NCI-H187 treated with DMSO at 0.1 percent for 48 hours (cell line): ENCODE data around the gene B4GALT6.

Experiments used
- DNase-seq: peaks from one replicate; lab custom pipeline; 2025; lab: John Stamatoyannopoulos, UW

The B4GALT6 gene

GRCh38 chr18:31632356-31632755 lies 52.0 kb downstream of the B4GALT6 start:
- no peak for DNase-seq

- no peak for DNase-seq
Measured at GRCh38 chr18:31631526-31631925, 52.9 kb downstream of the B4GALT6 start.

- DNase-seq = no peak
Measured at GRCh38 chr18:31630549-31630948, 53.8 kb downstream of the B4GALT6 start.

- no peak for DNase-seq
Measured at GRCh38 chr18:31626409-31626808, 58.0 kb downstream of the B4GALT6 start.

GRCh38 chr18:31624892-31625640 lies 59.3 kb downstream of the B4GALT6 start:
- DNase-seq = no peak

GRCh38 chr18:31619291-31619690 lies 65.1 kb downstream of the B4GALT6 start:
- no peak for DNase-seq

DNA sequence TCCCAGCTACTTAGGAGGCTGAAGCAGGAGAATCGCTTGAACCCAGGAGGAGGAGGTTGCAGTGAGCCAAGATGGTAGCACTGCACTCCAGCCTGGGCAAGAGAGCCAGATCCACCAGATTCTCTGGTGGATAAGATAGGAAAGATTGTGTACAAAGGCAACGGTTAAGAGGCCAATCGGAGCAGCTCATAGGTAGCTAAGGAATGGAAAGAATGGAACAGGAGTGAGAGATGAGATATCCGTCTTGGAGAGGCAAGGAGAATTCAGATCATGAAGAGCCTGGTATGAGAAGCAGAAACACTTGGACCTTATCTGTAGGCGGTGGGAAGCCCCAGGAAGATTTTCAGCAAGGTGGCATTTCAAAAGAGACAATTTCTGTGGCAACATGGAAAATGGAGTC lies 65.6 kb downstream of the B4GALT6 start:
- no peak for DNase-seq

- no peak for DNase-seq
Measured at GRCh38 chr18:31617031-31617717, 67.2 kb downstream of the B4GALT6 start.

GRCh38 chr18:31616586-31616985 lies 67.8 kb downstream of the B4GALT6 start:
- DNase-seq = no peak

DNA sequence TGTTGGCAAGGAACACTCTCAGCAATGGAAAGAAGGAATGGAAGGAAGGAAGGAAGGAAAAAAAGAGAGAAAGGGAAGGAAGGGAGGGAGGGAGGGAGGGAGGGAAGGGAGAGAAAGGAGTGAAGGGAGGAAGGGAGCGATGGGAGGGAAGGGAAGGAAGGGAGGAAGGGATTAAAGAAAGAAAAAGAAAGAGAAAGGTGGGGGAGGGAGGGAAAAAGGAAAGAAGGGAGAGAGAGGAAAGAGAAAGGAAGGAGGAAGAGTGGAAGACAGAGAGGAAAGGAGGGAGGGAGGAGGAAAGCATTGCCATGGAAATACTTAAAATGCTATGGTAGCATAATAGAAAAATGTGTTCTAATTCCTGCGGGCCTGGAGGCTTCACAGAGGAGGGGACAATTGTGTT lies 70.3 kb downstream of the B4GALT6 start:
- DNase-seq = no peak

- no peak for DNase-seq
Measured at GRCh38 chr18:31612124-31612523, 72.3 kb downstream of the B4GALT6 start.

DNA sequence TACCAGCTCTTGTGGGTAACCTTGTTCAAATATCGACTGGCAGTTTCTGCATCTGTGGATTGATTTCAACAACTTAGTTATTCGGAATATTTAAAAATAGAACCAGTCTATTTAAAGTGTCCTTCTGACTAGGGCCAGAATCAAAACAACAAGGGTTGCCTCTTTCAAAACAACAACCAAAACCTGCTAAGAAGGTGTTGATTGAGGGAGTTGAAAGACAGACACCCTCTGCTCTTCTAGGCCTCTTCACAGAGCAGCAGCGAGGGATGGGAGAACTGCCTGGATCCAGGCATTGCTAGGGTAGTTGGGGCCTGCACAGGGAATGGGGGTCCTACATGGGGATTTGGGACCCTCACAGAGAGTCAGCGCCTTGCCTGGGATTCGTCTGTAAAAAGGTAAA lies 72.9 kb downstream of the B4GALT6 start:
- DNase-seq = no peak

GRCh38 chr18:31610286-31611205 lies 73.8 kb downstream of the B4GALT6 start:
- no peak for DNase-seq

GRCh38 chr18:31609886-31610285 lies 74.5 kb downstream of the B4GALT6 start:
- DNase-seq = no peak

DNA sequence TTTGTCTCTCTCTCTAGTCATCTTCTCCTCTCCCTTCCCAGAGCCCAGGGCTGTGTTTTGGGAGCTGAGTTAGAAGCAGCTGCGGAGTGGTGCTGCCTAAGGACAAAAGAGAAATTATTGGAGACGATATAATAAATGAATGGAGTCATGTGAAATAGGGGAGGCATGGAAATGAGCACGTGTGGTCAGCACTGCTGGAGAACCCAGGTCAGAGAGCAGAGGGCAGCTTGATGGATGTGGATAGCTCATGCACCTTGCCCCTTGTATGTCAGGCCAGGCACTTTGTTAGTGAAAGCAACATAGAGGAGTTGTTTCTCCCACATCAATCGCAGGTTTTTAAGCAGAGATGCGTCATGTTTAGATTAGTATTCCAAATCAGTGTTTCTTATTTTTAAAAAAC lies 77.0 kb downstream of the B4GALT6 start:
- no peak for DNase-seq

DNA sequence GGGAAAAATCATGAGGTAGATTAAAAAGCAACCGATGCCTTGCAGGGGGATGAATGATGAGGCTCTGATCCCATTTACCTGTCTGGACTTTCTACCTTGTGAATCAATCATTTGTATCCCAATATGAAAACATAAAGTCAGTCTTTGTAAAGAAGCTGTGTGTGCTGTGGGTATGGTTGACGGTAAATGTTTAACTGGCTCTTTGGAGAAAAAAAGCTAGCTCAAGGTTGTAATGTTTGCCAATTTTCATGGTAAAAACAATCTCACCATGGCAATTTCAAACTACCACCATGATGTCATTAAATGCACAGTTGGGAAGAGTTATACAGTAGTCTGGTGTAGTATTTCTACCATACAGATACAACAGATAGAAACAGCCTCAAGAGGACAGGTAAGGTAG lies 78.1 kb downstream of the B4GALT6 start:
- no peak for DNase-seq

- DNase-seq = no peak
Measured at GRCh38 chr18:31603315-31603714, 81.1 kb downstream of the B4GALT6 start.

- no peak for DNase-seq
Measured at GRCh38 chr18:31598021-31598805, 86.2 kb downstream of the B4GALT6 start.

GRCh38 chr18:31596081-31596872 lies 88.1 kb downstream of the B4GALT6 start:
- no peak for DNase-seq

DNA sequence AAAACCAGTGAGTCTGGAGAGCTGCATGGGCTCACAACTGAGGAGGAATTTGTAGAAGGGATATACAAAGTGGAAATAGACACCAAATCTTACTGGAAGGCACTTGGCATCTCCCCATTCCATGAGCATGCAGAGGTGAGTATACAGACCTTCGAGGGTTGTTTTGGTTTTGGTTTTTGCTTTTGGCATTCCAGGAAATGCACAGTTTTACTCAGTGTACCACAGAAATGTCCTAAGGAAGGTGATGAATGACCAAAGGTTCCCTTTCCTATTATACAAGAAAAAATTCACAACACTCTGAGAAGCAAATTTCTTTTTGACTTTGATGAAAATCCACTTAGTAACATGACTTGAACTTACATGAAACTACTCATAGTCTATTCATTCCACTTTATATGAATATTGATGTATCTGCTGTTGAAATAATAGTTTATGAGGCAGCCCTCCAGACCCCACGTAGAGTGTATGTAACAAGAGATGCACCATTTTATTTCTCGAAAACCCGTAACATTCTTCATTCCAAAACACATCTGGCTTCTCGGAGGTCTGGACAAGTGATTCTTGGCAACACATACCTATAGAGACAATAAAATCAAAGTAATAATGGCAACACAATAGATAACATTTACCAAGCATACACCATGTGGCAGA lies 89.1 kb downstream of the B4GALT6 start:
- no peak for DNase-seq
